Fibroblast of the aortic adventitia (primary cell): ENCODE measurements around the gene GTF3C5. TPM values are rescaled to one million over a fixed set of nuclear protein-coding genes. Genes with fewer than 3 reads are reported as not detected.
A peak's percentile ranks its signal among the peaks of the same experiment; 100 is the strongest.
"Not testable (repeated sequence)": the region's sequence is repeated elsewhere in the genome, so short reads cannot be mapped to it uniquely, and the experiment has no call there.

Experiments
- DNase-seq: peaks from one replicate; pipeline ENCODE4 v3.0.0-alpha.2; 2010; ENCODE audit warnings: low read depth
- H3K4me3 ChIP-seq: 2 replicates; pipeline ENCODE4 v1.5.1; 2011; ENCODE audit warnings: low read depth, mild to moderate bottlenecking, control low read depth, low read length, moderate library complexity
- CTCF ChIP-seq: IDR thresholded peaks from 2 replicates; pipeline ENCODE4 v1.5.1; 2011; ENCODE audit warnings: mild to moderate bottlenecking, low read length, control low read depth, inconsistent platforms; ENCODE audit not compliant: insufficient read depth
- total RNA-seq: library from RNA; depleted of rRNA; stranded (reverse); fragments of >200 nt; gene quantifications from 2 replicates; pipeline ENCODE4 v1.2.3, GENCODE V29; 2012; ENCODE audit warnings: low replicate concordance

Gene GTF3C5
- total RNA-seq, 1 donor: 33.9 TPM

- DNase-seq: no peak
- no peak overlapping the region for H3K4me3 ChIP-seq
- no peak for TF ChIP-seq CTCF
These were observed 37.0 kb downstream of the GTF3C5 start for GRCh38 chr9:133067813-133068212.

- not testable (repeated sequence) for DNase-seq, H3K4me3 ChIP-seq
These were observed 37.6 kb downstream of the GTF3C5 start for GRCh38 chr9:133068431-133068830.

GRCh38 chr9:133070500-133070961 is 39.7 kb downstream of the GTF3C5 start:
- not testable (repeated sequence) for DNase-seq, H3K4me3 ChIP-seq

GRCh38 chr9:133070985-133071384 is 40.2 kb downstream of the GTF3C5 start:
- H3K4me3 ChIP-seq, DNase-seq: not testable (repeated sequence)

- no peak for DNase-seq
- H3K4me3 ChIP-seq: no peak overlapping the region
- no peak for TF ChIP-seq CTCF
These were observed 40.8 kb downstream of the GTF3C5 start for GRCh38 chr9:133071484-133072150.

GRCh38 chr9:133072210-133072609 is 41.4 kb downstream of the GTF3C5 start:
- H3K4me3 ChIP-seq, DNase-seq: not testable (repeated sequence)

GRCh38 chr9:133073086-133074014 is 42.6 kb downstream of the GTF3C5 start:
- H3K4me3 ChIP-seq: no peak overlapping the region
- no peak for DNase-seq
- TF ChIP-seq CTCF: no peak

- H3K4me3 ChIP-seq: no peak overlapping the region
- peak; percentile 67 for DNase-seq
- TF ChIP-seq CTCF: no peak
These were observed 43.4 kb downstream of the GTF3C5 start for GRCh38 chr9:133074111-133074651.
